ENCODE data around the gene CEP170B.
"Not testable (repeated sequence)": the region's sequence is repeated elsewhere in the genome, so short reads cannot be mapped to it uniquely, and the experiment has no call there.

Gene CEP170B

DNA sequence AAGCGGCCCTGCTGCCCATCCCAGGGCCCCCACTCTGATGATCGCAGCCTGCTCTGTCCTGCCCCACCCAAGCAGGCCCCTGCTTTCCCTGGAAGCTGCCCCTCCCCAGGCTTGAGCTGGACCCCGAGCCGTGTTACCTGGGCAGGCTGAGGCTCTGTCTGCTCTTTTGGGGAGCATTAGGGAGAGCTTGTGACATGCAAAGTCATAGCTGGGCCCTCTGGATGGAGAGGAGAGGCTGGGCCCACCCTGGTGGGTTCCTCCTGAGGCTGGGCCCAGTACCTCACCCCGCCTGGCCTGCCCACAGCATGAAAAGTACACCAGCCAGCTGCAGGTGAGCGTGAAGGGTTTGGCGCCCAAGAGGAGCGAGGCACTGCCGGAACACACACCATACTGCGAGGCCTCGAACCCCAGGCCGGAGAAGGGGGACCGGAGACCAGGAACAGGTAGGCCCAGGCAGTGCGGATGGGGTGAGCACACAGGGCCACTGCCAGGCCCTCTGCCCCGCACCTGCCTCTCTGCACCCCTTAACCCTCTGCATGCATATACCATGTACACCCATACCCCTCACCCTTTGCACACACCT lies 15.0 kb downstream of the CEP170B start:
- no peak for DNase-seq

DNA sequence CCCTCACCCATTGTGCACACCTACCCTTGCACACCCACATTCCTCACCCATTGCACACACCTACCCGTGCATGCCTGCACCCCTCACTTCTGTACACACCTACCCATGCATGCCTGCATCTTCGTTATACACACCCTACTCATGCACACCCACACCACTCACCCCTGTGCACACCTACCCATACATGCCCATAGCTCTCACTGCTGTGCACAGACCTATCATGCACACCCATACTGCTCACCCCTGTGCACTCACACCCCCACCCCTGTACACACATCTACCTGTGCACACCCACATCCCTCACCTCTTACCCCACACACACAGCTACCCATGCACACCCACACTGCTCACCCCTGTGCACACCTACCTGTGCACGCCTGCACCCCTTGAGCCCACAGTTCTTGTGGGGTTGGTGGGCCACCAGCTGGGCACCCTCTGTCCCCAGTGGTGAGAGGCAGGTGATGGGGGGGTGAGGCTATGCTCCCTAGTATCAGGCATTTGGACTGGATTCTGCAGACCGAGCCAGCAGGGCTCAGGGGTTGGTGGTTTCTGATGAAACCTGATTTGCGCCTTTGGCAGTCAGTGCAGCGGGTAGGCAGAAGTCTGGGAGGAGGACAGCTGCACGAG lies 15.6 kb downstream of the CEP170B start:
- no peak for DNase-seq

- no peak for DNase-seq
Measured at GRCh38 chr14:104881369-104881979, 16.4 kb downstream of the CEP170B start.

DNA sequence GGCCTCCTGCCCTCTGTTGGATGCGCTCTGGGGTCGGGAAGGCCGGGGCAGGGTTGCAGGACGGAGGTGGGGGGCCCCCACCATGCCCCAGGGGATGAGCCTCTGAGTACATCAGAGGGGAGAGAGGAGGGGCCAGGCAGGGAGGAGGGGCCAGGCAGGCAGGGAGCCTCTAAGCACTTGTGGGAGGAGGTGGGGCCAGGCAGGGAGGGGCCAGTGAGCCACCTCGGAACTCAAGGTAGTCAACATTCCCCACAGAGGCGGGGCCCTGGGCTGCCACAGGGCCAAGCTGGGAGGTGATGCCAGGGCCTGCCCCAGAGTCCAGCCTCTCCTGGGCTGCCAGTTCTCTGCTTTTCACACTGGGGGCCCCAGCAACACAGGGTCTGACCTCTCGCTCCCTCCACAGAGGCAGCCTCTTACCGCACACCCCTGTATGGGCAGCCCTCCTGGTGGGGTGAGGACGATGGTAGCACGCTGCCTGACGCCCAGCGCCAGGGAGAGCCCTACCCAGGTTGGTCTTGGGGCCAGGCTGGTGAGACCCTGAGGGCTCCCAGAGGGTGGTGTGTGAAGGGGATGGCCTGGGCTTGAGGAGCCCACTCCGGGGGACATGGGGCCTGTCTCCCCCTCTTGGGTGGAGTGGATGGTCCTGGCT lies 17.4 kb downstream of the CEP170B start:
- DNase-seq, result no peak

- DNase-seq, result no peak
Measured at GRCh38 chr14:104882991-104883660, 18.1 kb downstream of the CEP170B start.

- DNase-seq, result no peak
Measured at GRCh38 chr14:104883681-104884361, 18.8 kb downstream of the CEP170B start.

- DNase-seq, result not testable (repeated sequence)
Measured at GRCh38 chr14:104884381-104884780, 19.3 kb downstream of the CEP170B start.

DNA sequence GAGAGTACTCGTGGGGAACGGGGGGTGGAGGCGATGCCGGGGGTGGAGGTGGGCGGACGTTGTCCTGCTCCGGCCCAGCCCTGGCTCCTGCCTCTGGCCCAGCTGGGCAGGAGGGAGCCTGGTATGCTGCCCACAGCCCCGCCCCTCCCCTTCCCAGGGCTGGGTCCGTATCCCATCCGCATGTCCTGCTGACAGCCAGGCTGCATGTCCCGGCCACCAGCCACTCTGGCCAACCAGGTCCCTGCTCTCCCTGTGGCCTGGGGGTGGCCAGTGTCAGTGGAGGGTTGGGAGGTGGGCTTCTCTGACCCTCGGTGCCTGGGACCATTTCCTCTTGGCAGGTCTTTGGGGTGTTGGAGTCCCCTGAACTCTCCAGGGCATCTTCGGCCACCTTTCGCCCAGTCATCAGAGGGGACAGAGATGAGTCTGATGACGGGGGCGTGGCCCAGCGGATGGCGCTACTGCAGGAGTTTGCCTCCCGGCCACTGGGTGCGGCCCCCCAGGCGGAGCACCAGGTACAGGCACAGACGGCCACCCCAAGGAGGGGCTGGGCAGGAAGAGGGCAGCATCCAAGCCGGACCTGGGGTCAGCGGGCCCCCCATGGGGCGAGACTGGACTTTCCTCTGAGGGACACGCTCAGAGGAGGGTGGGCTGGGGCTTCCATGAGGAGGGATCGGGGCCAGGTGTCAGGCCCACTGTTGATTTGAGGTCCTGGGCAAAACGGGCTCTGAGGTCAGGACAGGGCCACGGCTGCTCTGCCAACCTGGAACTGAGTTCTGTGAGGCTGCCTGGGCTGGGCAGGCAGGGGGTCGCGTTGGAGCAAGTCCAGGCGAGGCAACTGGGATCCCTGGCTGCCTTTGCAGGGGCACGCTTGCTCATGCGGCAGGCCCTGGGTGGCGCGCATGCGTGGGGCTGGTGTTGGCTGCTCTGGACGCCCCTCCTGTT lies 20.2 kb downstream of the CEP170B start:
- DNase-seq, result no peak

DNA sequence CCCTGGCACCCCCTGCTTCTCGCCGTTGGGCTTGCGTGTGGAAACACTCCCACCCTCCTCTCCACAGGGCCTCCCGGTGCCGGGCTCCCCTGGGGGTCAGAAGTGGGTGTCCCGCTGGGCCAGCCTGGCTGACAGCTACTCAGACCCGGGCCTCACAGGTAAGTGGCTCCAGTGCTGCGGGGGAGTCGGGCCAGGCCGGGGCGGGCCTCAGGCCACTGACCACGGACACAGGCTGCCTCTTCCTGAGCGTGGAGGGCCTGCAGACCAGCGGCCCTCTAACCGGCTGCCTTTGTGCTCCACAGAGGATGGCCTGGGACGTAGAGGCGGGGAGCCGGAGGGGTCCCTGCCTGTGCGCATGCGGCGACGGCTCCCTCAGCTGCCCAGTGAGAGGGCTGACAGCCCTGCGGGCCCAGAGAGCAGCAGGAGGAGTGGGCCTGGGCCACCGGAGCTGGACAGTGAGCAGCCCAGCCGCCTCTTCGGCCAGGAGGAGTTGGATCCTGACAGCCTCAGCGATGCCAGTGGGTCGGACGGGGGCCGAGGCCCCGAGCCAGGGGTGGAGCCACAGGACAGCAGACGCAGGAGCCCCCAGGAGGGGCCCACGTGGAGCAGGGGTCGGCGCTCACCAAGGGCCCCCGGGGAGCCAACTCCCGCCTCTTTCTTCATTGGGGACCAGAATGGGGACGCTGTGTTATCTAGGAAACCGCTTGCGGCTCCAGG lies 21.1 kb downstream of the CEP170B start:
- DNase-seq, result no peak

- DNase-seq, result no peak
Measured at GRCh38 chr14:104886690-104887622, 21.9 kb downstream of the CEP170B start.

GRCh38 chr14:104887623-104888488 lies 22.8 kb downstream of the CEP170B start:
- no peak for DNase-seq

DNA sequence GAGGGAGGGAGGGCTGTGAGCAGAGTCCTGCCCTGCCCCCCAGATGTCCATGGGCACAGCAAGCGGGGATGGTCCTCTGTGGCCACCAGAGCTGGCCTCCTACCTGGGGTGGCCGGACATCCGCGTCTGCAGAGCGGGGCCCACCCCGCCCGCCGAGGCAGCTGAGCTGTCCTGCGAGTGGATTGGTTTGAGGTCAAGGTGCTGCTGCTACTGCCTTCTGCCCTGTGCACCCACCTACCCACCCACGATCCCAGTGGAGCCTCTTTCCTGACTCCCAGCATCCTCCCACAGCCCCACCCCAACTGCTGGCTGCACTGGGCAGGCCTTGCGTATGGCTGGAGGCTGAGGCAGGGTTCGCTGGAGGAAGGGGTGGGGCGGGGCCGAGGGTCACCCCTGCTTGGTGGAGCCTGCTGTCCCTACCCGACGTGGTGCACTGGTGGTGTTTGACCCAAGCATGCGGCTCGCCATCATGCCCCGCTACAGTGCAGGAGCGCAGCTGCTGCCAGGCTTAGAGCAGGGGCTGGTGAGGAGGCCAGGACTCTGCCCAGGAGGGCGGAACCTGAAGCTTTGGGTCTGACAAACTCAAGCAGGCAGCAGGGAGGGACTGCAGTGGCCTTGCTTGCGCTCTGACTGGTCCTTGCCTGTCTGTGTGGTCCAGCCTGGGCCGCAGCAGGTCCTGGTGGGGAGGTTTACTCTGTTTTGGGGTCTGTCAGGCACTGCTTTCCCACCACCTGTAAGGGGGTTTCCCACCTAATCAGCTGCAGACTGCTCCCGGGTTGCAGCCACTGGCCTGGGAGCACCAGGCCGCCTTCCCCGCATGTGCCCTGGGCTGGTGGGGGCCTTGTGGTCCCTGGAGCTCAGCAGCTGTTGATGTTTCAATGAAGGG lies 23.7 kb downstream of the CEP170B start:
- no peak for DNase-seq

GRCh38 chr14:104889375-104889757 lies 24.3 kb downstream of the CEP170B start:
- no peak for DNase-seq

DNA sequence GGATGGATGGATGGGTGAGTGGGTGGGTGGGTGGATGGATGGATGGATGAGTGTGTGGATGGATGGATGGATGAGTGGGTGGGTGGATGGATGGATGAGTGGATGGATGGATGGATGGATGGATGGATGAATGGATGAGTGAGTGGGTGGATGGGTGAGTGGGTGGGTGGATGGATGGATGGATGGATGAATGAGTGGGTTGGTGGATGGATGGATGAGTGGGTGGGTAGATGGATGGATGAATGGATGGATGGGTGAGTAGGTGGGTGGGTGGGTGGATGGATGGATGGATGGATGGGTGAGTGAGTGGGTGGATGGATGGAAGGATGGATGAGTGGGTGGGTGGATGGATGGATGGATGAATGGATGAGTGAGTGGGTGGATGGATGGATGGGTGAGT lies 25.2 kb downstream of the CEP170B start:
- not testable (repeated sequence) for DNase-seq

DNA sequence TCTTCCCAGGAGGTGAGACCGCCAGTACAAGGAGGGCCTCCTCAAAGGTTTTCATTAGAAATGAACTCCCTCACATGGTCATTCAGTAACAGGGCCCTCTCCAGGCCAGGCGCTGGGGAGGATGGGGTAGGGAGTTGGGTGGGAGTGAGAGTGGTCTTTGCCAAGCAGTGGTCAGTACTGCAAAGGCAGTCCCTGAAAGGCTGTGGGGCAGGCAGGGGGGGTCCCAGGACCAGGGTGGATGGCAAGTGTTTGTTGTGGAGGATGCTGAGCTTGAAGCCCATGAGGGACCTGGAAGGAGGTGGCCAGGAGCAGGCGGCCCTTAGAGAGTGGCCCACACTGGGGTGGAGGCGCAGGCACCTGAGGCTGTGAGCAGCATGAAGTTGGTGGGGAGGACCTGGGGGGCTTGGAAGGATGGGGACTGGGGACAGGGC lies 26.1 kb downstream of the CEP170B start:
- no peak for DNase-seq

- no peak for DNase-seq
Measured at GRCh38 chr14:104891664-104892530, 26.8 kb downstream of the CEP170B start.

Data from HCEC 1CT (cell line).